ENCODE results near the gene IGFL2. TPM values are rescaled to one million over a fixed set of nuclear protein-coding genes. Genes with fewer than 3 reads are reported as not detected.

Gene IGFL2
- polyA plus RNA-seq, 3 donors, result not detected

GRCh38 chr19:46132508-46133100, 15.4 kb upstream of the IGFL2 start:
- Mint-ChIP-seq H3K9me3 (no peaks in the 10 kb centered on the region), H3K27me3 (ENCODE audit: low read depth in 3 of 3) (peaks cover 18 to 35% (median 18%) of the 10 kb centered on the region in 3 donors), H3K4me1 (no peaks in the 10 kb centered on the region), H3K27ac (no peak overlapping the region), H3K4me3 (no peak overlapping the region), H3K36me3 (no peaks in the 10 kb centered on the region)
- no peaks in the 10 kb centered on the region for H3K36me3 ChIP-seq (replicated peaks in 1 of 2; ENCODE audit: control insufficient read depth in 1 of 2, insufficient read depth in 2 of 2, low read length in 2 of 2)
- no peak overlapping the region for H3K4me2 ChIP-seq (replicated peaks; ENCODE audit: extremely low read depth, low read length, poor library complexity, severe bottlenecking)
- no peaks in the 10 kb centered on the region for H3K79me2 ChIP-seq (ENCODE audit: insufficient read depth, low read length)
- WGBS (ENCODE audit: insufficient coverage), result 63% methylated on average over 1 of the region's 4 CpGs
- H2AFZ ChIP-seq (ENCODE audit: insufficient read depth, low read depth, low read length, poor library complexity, severe bottlenecking), result no peak overlapping the region
- intact Hi-C loops (cut with micrococcal nuclease), result no loop called here
- TF ChIP-seq, protein P1, sequence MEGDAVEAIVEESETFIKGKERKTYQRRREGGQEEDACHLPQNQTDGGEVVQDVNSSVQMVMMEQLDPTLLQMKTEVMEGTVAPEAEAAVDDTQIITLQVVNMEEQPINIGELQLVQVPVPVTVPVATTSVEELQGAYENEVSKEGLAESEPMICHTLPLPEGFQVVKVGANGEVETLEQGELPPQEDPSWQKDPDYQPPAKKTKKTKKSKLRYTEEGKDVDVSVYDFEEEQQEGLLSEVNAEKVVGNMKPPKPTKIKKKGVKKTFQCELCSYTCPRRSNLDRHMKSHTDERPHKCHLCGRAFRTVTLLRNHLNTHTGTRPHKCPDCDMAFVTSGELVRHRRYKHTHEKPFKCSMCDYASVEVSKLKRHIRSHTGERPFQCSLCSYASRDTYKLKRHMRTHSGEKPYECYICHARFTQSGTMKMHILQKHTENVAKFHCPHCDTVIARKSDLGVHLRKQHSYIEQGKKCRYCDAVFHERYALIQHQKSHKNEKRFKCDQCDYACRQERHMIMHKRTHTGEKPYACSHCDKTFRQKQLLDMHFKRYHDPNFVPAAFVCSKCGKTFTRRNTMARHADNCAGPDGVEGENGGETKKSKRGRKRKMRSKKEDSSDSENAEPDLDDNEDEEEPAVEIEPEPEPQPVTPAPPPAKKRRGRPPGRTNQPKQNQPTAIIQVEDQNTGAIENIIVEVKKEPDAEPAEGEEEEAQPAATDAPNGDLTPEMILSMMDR (IDR thresholded peaks at IDR 0.05), result no peak
- no peak overlapping the region for H3K9ac ChIP-seq (ENCODE audit: insufficient read depth, low read length, poor library complexity, severe bottlenecking)
- no peaks in the 10 kb centered on the region for H3K9me3 ChIP-seq (replicated peaks in 1 of 2; ENCODE audit: control insufficient read depth in 1 of 2, insufficient read depth in 1 of 2, low read length in 2 of 2)
- DNase-seq, result no peak
- H3K4me3 ChIP-seq (replicated peaks in 1 of 3; ENCODE audit: low read depth in 2 of 3, low read length in 3 of 3), result no peak overlapping the region
- peaks cover 7 to 21% of the 10 kb centered on the region in 2 donors for H3K27me3 ChIP-seq (ENCODE audit: control insufficient read depth in 2 of 2, insufficient read depth in 2 of 2, low read length in 2 of 2)
- H4K20me1 ChIP-seq (ENCODE audit: insufficient read depth, low read length), result no peaks in the 10 kb centered on the region
- no peaks in the 10 kb centered on the region for H3K4me1 ChIP-seq (ENCODE audit: control insufficient read depth in 1 of 2, insufficient read depth in 2 of 2, low read length in 2 of 2)
- H3K27ac ChIP-seq (ENCODE audit: low read depth in 1 of 2, low read length in 2 of 2), result no peak overlapping the region

DNA sequence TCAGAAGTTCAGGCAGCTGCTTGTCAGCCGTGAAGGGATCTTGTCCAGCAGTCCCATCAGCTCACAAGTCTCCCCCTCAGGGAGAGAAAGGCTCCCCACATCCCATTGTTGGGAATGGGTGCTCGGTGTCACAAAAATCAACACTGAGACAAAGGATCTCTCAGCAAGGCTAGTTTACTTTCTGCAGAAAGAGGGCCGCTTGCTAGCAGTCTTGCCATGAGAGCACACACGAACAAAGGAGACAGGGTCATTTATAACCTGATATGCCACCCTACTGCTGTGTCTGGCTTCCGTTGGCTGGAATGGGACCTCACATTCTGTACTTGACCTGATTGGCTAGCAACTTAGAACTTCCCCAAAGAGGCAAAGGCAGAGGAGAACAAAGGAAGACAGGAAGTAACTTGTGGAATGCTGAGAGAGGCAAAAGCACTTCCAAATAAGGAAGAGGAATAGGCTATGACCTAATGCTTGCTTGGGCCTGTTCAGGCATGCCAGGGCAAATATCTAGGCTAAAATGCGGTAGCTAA, 14.9 kb upstream of the IGFL2 start:
- no peaks in the 10 kb centered on the region for H3K9me3 Mint-ChIP-seq
- H2AFZ ChIP-seq (ENCODE audit: insufficient read depth, low read depth, low read length, poor library complexity, severe bottlenecking), result no peak overlapping the region
- WGBS (ENCODE audit: insufficient coverage), result 80% methylated on average over 4 of the region's 6 CpGs
- H3K27ac ChIP-seq (ENCODE audit: low read depth in 1 of 2, low read length in 2 of 2), result no peak overlapping the region
- no peaks in the 10 kb centered on the region for H4K20me1 ChIP-seq (ENCODE audit: insufficient read depth, low read length)
- H3K4me3 Mint-ChIP-seq, result no peak overlapping the region
- H3K27me3 Mint-ChIP-seq (ENCODE audit: low read depth in 3 of 3), result peaks cover 15 to 31% (median 18%) of the 10 kb centered on the region in 3 donors
- no peaks in the 10 kb centered on the region for H3K4me1 ChIP-seq (ENCODE audit: control insufficient read depth in 1 of 2, insufficient read depth in 2 of 2, low read length in 2 of 2)
- no peaks in the 10 kb centered on the region for H3K9me3 ChIP-seq (replicated peaks in 1 of 2; ENCODE audit: control insufficient read depth in 1 of 2, insufficient read depth in 1 of 2, low read length in 2 of 2)
- H3K27me3 ChIP-seq (ENCODE audit: control insufficient read depth in 2 of 2, insufficient read depth in 2 of 2, low read length in 2 of 2), result peaks cover 5 to 21% of the 10 kb centered on the region in 2 donors
- intact Hi-C loops (cut with micrococcal nuclease), result no loop called here
- H3K4me1 Mint-ChIP-seq, result no peaks in the 10 kb centered on the region
- H3K36me3 ChIP-seq (replicated peaks in 1 of 2; ENCODE audit: control insufficient read depth in 1 of 2, insufficient read depth in 2 of 2, low read length in 2 of 2), result no peaks in the 10 kb centered on the region
- H3K4me2 ChIP-seq (replicated peaks; ENCODE audit: extremely low read depth, low read length, poor library complexity, severe bottlenecking), result no peak overlapping the region
- no peaks in the 10 kb centered on the region for H3K36me3 Mint-ChIP-seq
- DNase-seq, result peak in 1 of 3 donors; percentile 4
- no peaks in the 10 kb centered on the region for H3K79me2 ChIP-seq (ENCODE audit: insufficient read depth, low read length)
- H3K27ac Mint-ChIP-seq, result no peak overlapping the region
- TF ChIP-seq, protein P1 (IDR thresholded peaks at IDR 0.05), result no peak
- H3K4me3 ChIP-seq (replicated peaks in 1 of 3; ENCODE audit: low read depth in 2 of 3, low read length in 3 of 3), result no peak overlapping the region
- no peak overlapping the region for H3K9ac ChIP-seq (ENCODE audit: insufficient read depth, low read length, poor library complexity, severe bottlenecking)

Measured in CD14-positive monocyte (primary cell).